Mammary epithelial cell (primary cell): ENCODE results near the gene SH3RF3.

Experiments
- CTCF ChIP-seq, 2 donors: IDR thresholded peaks in 1 of 2; conservative IDR thresholded peaks in 1 of 2; 2 replicates each; pipeline ENCODE4 v1.5.1; 2011 to 2012; ENCODE audit warnings: inconsistent platforms in 2 of 2, low read length in 2 of 2, mild to moderate bottlenecking in 2 of 2, control low read depth in 1 of 2, low read depth in 1 of 2; ENCODE audit not compliant: insufficient read depth in 1 of 2; ENCODE audit errors: extremely low read depth in 1 of 2
- EZH2 ChIP-seq: IDR thresholded peaks from 2 replicates; pipeline ENCODE4 v1.6.1; 2012; ENCODE audit warnings: low read length, inconsistent platforms, borderline replicate concordance

- TF ChIP-seq CTCF (conservative IDR thresholded peaks at IDR 0.05 in 1 of 2, IDR thresholded peaks at IDR 0.05 in 1 of 2; ENCODE audit: extremely low read depth in 1 of 2, insufficient read depth in 1 of 2, low read depth in 1 of 2, low read length in 2 of 2) (no peak), EZH2 (no peak)
These were observed 29.2 kb downstream of the SH3RF3 start for GRCh38 chr2:109158237-109158636.
